IPS-20b (cell line): ENCODE data around the gene IMMP2L.
A peak's percentile ranks its signal among the peaks of the same experiment; 100 is the strongest.
"Not testable (repeated sequence)": the region's sequence is repeated elsewhere in the genome, so short reads cannot be mapped to it uniquely, and the experiment has no call there.

Source experiments
- H3K27ac ChIP-seq: one replicate; pipeline ENCODE4 v1.5.1; 2013; ENCODE audit warnings: low read length
- H3K27me3 ChIP-seq: 2 replicates; pipeline ENCODE4 v1.6.1; 2013; ENCODE audit warnings: mild to moderate bottlenecking, low read length, inconsistent platforms; ENCODE audit not compliant: insufficient read depth
- H3K36me3 ChIP-seq: 2 replicates; pipeline ENCODE4 v1.6.1; 2013; ENCODE audit warnings: low read depth, mild to moderate bottlenecking, inconsistent platforms, low read length, moderate library complexity; ENCODE audit not compliant: insufficient read depth
- H3K4me1 ChIP-seq: 2 replicates; pipeline ENCODE4 v1.6.1; 2013; ENCODE audit warnings: mild to moderate bottlenecking, control low read depth, inconsistent platforms, low read length, moderate library complexity; ENCODE audit not compliant: insufficient read depth
- H3K4me3 ChIP-seq: 2 replicates; pipeline ENCODE4 v1.5.1; 2013; ENCODE audit warnings: mild to moderate bottlenecking, low read length, inconsistent platforms
- H3K9ac ChIP-seq: 2 replicates; pipeline ENCODE4 v1.6.1; 2013; ENCODE audit warnings: low read depth, mild to moderate bottlenecking, inconsistent platforms, low read length, moderate library complexity
- H3K9me3 ChIP-seq: 2 replicates; pipeline ENCODE4 v1.6.1; 2013; ENCODE audit warnings: mild to moderate bottlenecking, low read depth, low read length, inconsistent platforms; ENCODE audit not compliant: insufficient read depth

Gene IMMP2L

GRCh38 chr7:111561904-111562732, at the start of gene IMMP2L:
TSS of gene IMMP2L (minus strand) at chr7:111562492.
- peaks cover 12% of the 10 kb centered on the region; the same call in 1 of the 2 replicates for H3K36me3 ChIP-seq
- peaks cover 8% of the 10 kb centered on the region; the same call in 1 of the 2 replicates for H3K4me1 ChIP-seq
- H3K4me3 ChIP-seq, result peak within 1 kb of the TSS; percentile 65
- no peaks in the 10 kb centered on the region for H3K27me3 ChIP-seq
- H3K9ac ChIP-seq, result peak within 1 kb of the TSS; percentile 75
- no peaks in the 10 kb centered on the region for H3K9me3 ChIP-seq
- H3K27ac ChIP-seq, result no peak within 1 kb of the TSS

GRCh38 chr7:111609483-111610254, 47.4 kb upstream of the IMMP2L start:
- H3K27me3 ChIP-seq, H3K9ac ChIP-seq, H3K4me1 ChIP-seq, H3K9me3 ChIP-seq, H3K4me3 ChIP-seq, H3K27ac ChIP-seq, H3K36me3 ChIP-seq: not testable (repeated sequence)

GRCh38 chr7:111607621-111608020, 45.3 kb upstream of the IMMP2L start:
- H3K9me3 ChIP-seq, result no peaks in the 10 kb centered on the region
- H3K27ac ChIP-seq, result no peak overlapping the region
- H3K4me1 ChIP-seq, result no peaks in the 10 kb centered on the region
- no peak overlapping the region for H3K4me3 ChIP-seq
- no peaks in the 10 kb centered on the region for H3K27me3 ChIP-seq
- no peak overlapping the region for H3K9ac ChIP-seq
- no peaks in the 10 kb centered on the region for H3K36me3 ChIP-seq

DNA sequence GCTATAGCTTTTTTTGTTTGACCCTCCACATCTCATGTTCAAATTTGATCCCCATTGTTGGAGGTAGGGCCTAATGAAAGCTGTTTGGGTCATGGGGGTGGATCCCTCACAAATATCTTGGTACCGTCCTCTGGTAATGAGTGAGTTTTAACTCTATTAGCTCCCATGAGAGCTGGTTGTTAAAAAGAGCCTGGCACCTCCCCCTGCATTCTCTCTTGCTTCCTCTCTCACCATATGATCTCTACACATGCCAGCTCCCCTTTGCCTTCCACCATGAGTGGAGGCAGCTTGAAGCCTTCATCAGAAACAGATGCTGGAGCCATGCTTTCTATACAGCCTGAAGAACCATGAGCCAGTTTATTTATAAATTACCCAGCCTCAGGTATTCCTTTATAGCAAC, 43.0 kb upstream of the IMMP2L start:
- Histone ChIP-seq H3K9ac (no peak overlapping the region), H3K36me3 (no peaks in the 10 kb centered on the region), H3K27me3 (no peaks in the 10 kb centered on the region), H3K4me1 (no peaks in the 10 kb centered on the region), H3K9me3 (no peaks in the 10 kb centered on the region), H3K27ac (no peak overlapping the region), H3K4me3 (no peak overlapping the region)

- H3K36me3 ChIP-seq, result no peaks in the 10 kb centered on the region
- H3K9me3 ChIP-seq, result peaks cover 7% of the 10 kb centered on the region; the same call in 1 of the 2 replicates
- H3K27me3 ChIP-seq, result no peaks in the 10 kb centered on the region
- no peak overlapping the region for H3K4me3 ChIP-seq
- no peak overlapping the region for H3K9ac ChIP-seq
- peaks cover 6% of the 10 kb centered on the region; the same call in 1 of the 2 replicates for H3K4me1 ChIP-seq
- no peak overlapping the region for H3K27ac ChIP-seq
Measured at GRCh38 chr7:111600091-111600490, 37.8 kb upstream of the IMMP2L start.

DNA sequence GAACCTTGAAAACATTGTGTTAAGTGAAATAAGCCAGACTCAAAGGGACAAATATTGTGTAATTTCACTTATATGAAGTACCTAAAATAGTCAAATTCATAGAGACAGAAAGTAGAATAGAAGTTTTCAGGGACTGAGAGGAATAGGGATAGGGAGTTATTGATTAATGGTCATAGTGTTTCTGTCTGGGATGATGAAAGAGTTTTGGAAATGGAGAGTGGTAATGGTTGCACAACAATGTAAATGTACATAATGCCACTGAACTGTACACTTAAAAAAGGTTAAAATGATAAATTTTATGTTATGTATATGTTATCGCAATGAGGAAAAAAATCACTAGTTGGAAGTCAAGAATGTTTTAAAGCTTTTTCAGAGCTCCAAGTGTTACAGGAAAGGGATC, 33.5 kb upstream of the IMMP2L start:
- H3K4me3 ChIP-seq, result no peak overlapping the region
- H3K27ac ChIP-seq, result no peak overlapping the region
- peaks cover 6% of the 10 kb centered on the region; the same call in 1 of the 2 replicates for H3K4me1 ChIP-seq
- no peak overlapping the region for H3K9ac ChIP-seq
- H3K27me3 ChIP-seq, result no peaks in the 10 kb centered on the region
- no peaks in the 10 kb centered on the region for H3K36me3 ChIP-seq
- H3K9me3 ChIP-seq, result peaks cover 7% of the 10 kb centered on the region; the same call in 1 of the 2 replicates

GRCh38 chr7:111594602-111595001, 32.3 kb upstream of the IMMP2L start:
- Histone ChIP-seq H3K4me1 (peaks cover 6% of the 10 kb centered on the region; the same call in 1 of the 2 replicates), H3K27ac (no peak overlapping the region), H3K36me3 (no peaks in the 10 kb centered on the region), H3K9me3 (peaks cover 7% of the 10 kb centered on the region; the same call in 1 of the 2 replicates), H3K27me3 (no peaks in the 10 kb centered on the region), H3K9ac (no peak overlapping the region), H3K4me3 (no peak overlapping the region)

- H3K27ac ChIP-seq, result no peak overlapping the region
- no peaks in the 10 kb centered on the region for H3K27me3 ChIP-seq
- H3K36me3 ChIP-seq, result no peaks in the 10 kb centered on the region
- H3K9ac ChIP-seq, result no peak overlapping the region
- no peak overlapping the region for H3K4me3 ChIP-seq
- peaks cover 7% of the 10 kb centered on the region; the same call in 1 of the 2 replicates for H3K9me3 ChIP-seq
- H3K4me1 ChIP-seq, result peaks cover 5% of the 10 kb centered on the region; the same call in 1 of the 2 replicates
Measured at GRCh38 chr7:111593343-111593742, 31.1 kb upstream of the IMMP2L start.

- no peaks in the 10 kb centered on the region for H3K4me1 ChIP-seq
- H3K27ac ChIP-seq, result no peak overlapping the region
- no peak overlapping the region for H3K4me3 ChIP-seq
Measured at GRCh38 chr7:111588065-111588433, 25.8 kb upstream of the IMMP2L start.

DNA sequence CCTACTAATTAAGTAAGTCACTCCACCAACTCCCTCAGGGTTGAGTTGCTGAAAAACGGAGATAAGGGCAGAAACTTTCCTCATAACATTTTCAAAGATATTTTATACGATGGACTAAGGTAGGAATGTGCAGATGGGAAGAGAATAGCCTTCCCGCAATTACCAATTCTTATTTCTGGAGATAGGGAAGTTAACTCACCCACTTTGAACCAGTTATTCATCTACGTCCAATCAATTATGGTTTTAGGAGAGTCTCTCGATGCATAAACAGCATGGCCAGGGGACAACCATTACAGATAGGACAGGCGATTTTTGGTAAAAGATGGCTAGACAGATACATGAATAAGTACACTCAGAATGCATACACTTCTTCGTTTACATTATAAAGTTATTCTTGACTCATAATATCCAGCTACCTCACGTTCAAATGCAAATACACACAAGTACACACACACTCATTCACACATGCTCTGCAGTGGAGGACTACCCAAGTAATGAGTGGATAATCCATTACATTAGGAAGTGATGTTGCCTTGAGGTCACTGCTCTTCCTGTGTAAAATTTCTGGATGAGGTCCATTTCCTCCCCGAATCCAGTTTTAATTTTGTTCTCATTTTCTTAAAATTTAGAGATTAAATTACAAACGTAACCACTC, 25.2 kb upstream of the IMMP2L start:
- Histone ChIP-seq H3K27ac (no peak overlapping the region), H3K9ac (no peak overlapping the region), H3K27me3 (no peaks in the 10 kb centered on the region), H3K4me3 (no peak overlapping the region), H3K36me3 (no peaks in the 10 kb centered on the region), H3K4me1 (no peaks in the 10 kb centered on the region), H3K9me3 (no peaks in the 10 kb centered on the region)

More at GRCh38 chr7:111588065-111588433, 25.8 kb upstream of the IMMP2L start:
- Histone ChIP-seq H3K9ac (no peak overlapping the region), H3K36me3 (no peaks in the 10 kb centered on the region), H3K9me3 (no peaks in the 10 kb centered on the region), H3K27me3 (no peaks in the 10 kb centered on the region)

DNA sequence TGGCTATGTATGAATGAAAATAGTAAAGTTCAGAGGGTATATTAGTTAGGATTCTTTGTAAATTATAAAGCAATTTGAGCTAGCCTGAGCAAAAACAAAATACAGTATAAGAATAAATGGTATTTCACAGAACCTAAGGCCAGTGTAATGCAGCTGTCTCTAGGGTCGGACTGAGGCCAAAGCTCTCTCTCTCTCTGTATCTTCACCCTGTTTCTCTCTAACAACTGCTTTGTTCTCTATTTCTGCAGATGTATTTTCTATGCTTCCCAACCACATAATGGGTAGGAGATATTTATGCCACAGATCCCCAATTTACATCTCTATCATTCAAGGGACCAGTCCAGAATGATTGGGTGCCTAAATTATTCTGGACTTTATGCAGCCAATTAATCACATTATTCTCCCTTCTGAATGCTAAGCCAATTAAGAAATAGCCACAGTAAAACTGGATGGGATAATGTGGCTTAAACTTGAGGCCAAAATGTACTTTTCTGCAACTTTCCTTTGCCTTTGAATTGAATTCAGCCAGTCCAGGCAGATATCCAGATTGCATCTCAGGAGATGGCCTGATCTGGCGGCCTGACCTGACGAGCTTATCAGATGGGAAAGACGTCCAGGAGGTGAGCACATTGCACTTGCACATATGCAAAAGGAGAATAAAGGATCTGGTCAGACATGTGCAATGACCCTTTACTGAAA, 24.6 kb upstream of the IMMP2L start:
- Histone ChIP-seq H3K9ac (no peak overlapping the region), H3K4me1 (no peaks in the 10 kb centered on the region), H3K27me3 (no peaks in the 10 kb centered on the region), H3K4me3 (no peak overlapping the region), H3K9me3 (no peaks in the 10 kb centered on the region), H3K27ac (no peak overlapping the region), H3K36me3 (no peaks in the 10 kb centered on the region)
